ENCODE results near the gene AKR1B1.

DNA sequence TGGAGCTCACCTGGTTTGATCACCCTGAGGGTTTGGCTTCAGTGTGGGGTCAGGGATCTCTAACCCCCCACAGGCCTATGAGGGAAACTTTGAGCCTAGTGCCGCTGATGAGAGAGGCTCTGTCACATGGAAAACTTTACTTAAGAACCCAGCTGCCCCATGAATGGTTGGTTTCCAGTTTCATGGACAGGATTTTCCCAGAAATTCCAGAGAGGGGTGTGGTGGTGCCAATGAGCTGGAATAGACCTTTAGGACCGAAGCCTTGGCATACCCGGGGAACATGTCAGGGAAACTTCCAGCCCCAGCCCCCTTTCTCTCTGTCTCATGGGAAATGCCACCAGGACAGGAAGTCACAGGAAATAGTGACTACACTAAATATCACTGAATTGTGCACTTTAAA lies 36.9 kb downstream of the AKR1B1 start:
- TF ChIP-seq, protein P1, sequence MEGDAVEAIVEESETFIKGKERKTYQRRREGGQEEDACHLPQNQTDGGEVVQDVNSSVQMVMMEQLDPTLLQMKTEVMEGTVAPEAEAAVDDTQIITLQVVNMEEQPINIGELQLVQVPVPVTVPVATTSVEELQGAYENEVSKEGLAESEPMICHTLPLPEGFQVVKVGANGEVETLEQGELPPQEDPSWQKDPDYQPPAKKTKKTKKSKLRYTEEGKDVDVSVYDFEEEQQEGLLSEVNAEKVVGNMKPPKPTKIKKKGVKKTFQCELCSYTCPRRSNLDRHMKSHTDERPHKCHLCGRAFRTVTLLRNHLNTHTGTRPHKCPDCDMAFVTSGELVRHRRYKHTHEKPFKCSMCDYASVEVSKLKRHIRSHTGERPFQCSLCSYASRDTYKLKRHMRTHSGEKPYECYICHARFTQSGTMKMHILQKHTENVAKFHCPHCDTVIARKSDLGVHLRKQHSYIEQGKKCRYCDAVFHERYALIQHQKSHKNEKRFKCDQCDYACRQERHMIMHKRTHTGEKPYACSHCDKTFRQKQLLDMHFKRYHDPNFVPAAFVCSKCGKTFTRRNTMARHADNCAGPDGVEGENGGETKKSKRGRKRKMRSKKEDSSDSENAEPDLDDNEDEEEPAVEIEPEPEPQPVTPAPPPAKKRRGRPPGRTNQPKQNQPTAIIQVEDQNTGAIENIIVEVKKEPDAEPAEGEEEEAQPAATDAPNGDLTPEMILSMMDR (conservative IDR thresholded peaks at IDR 0.05 in 1 of 2, IDR thresholded peaks at IDR 0.05 in 1 of 2; ENCODE audit: low read depth in 1 of 2, low read length in 2 of 2), result no peak
- no peak for TF ChIP-seq EZH2 (IDR thresholded peaks at IDR 0.05; ENCODE audit: low read length, missing control alignments)
